GM19455 (cell line): ENCODE data around the gene PZP.
"Not testable (repeated sequence)": the region's sequence is repeated elsewhere in the genome, so short reads cannot be mapped to it uniquely, and the experiment has no call there.

ENCODE experiments used
- ATAC-seq: cut with Tn5 transposase; IDR thresholded peaks from one replicate; pipeline ENCODE4 v1.9.1; 2021; ENCODE audit not compliant: unreplicated experiment

Gene PZP

GRCh38 chr12:9208229-9208628 lies at the start of gene PZP:
PZP (minus strand) TSS chr12:9208395; CDS start chr12:9208341, 54 bp downstream.
- ATAC-seq: no peak

- no peak for ATAC-seq
These were observed 48.7 kb upstream of the PZP start for GRCh38 chr12:9256758-9257405.

GRCh38 chr12:9256341-9256740 lies 48.1 kb upstream of the PZP start:
- ATAC-seq: no peak

GRCh38 chr12:9255837-9256236 lies 47.6 kb upstream of the PZP start:
- no peak for ATAC-seq

GRCh38 chr12:9253464-9253863 lies 45.3 kb upstream of the PZP start:
- ATAC-seq: no peak

GRCh38 chr12:9252791-9253190 lies 44.6 kb upstream of the PZP start:
- not testable (repeated sequence) for ATAC-seq

GRCh38 chr12:9252256-9252655 lies 44.1 kb upstream of the PZP start:
- no peak for ATAC-seq

- no peak for ATAC-seq
These were observed 40.2 kb upstream of the PZP start for GRCh38 chr12:9248435-9248834.

- ATAC-seq: no peak
These were observed 36.7 kb upstream of the PZP start for GRCh38 chr12:9244894-9245293.

GRCh38 chr12:9243999-9244649 lies 35.9 kb upstream of the PZP start:
- ATAC-seq: no peak

GRCh38 chr12:9241301-9241700 lies 33.1 kb upstream of the PZP start:
- ATAC-seq: no peak

GRCh38 chr12:9240776-9241175 lies 32.6 kb upstream of the PZP start:
- ATAC-seq: no peak

- not testable (repeated sequence) for ATAC-seq
These were observed 31.9 kb upstream of the PZP start for GRCh38 chr12:9240004-9240635.

- ATAC-seq: no peak
These were observed 29.1 kb upstream of the PZP start for GRCh38 chr12:9237286-9237685.

GRCh38 chr12:9235519-9235918 lies 27.3 kb upstream of the PZP start:
- ATAC-seq: no peak

GRCh38 chr12:9227950-9228349 lies 19.8 kb upstream of the PZP start:
- no peak for ATAC-seq

- no peak for ATAC-seq
These were observed 15.6 kb upstream of the PZP start for GRCh38 chr12:9223830-9224229.

GRCh38 chr12:9221483-9221882 lies 13.3 kb upstream of the PZP start:
- ATAC-seq: no peak

GRCh38 chr12:9221011-9221410 lies 12.8 kb upstream of the PZP start:
- ATAC-seq: not testable (repeated sequence)

GRCh38 chr12:9214534-9214933 lies 6.3 kb upstream of the PZP start:
- ATAC-seq: no peak

GRCh38 chr12:9211687-9212086 lies 3.5 kb upstream of the PZP start:
- ATAC-seq: no peak

GRCh38 chr12:9204380-9204779 lies 3.8 kb downstream of the PZP start:
- no peak for ATAC-seq
